Natural killer cell (primary cell): ENCODE measurements around the gene VWC2L. TPM values are rescaled to one million over a fixed set of nuclear protein-coding genes. Genes with fewer than 3 reads are reported as not detected.

Source experiments
- ATAC-seq, 3 donors: fragments of 150-1000 bp in 2 of 3; fragments of 200-7000 bp in 1 of 3; cut with Tn5 transposase; 1 replicate in 1 of 3; 2 replicates in 2 of 3; pipeline ENCODE4 v1.10.0; 2021; ENCODE audit warnings: mild to moderate bottlenecking in 2 of 3, moderate library complexity in 2 of 3
- DNase-seq, 2 donors: peaks; one replicate each; pipeline versions ENCODE4 v3.0.0 to v3.0.0-alpha.2; 2013 to 2021; ENCODE audit warnings: mixed read lengths in 1 of 2
- H3K27ac ChIP-seq: one replicate; pipeline ENCODE4 v1.5.1; 2013; ENCODE audit warnings: mild to moderate bottlenecking, low read length
- H3K27me3 ChIP-seq: one replicate; pipeline ENCODE4 v1.6.1; 2013; ENCODE audit warnings: low read length; ENCODE audit not compliant: control insufficient read depth, insufficient read depth
- H3K36me3 ChIP-seq: one replicate; pipeline ENCODE4 v1.6.1; 2013; ENCODE audit warnings: low read length; ENCODE audit not compliant: control insufficient read depth, insufficient read depth
- H3K4me1 ChIP-seq: one replicate; pipeline ENCODE4 v1.6.1; 2013; ENCODE audit warnings: low read length; ENCODE audit not compliant: control insufficient read depth, insufficient read depth
- H3K4me3 ChIP-seq: one replicate; pipeline ENCODE4 v1.5.1; 2013; ENCODE audit warnings: low read length
- H3K9me3 ChIP-seq: one replicate; pipeline ENCODE4 v1.6.1; 2013; ENCODE audit warnings: low read length; ENCODE audit not compliant: control insufficient read depth, insufficient read depth
- H3K27ac Mint-ChIP-seq, 2 donors: one replicate each; pipeline ENCODE4 v1.8.0; 2022; ENCODE audit warnings: mild to moderate bottlenecking in 2 of 2, mixed read lengths in 2 of 2, moderate library complexity in 1 of 2
- H3K27me3 Mint-ChIP-seq, 2 donors: one replicate each; pipeline ENCODE4 v1.8.0; 2022; ENCODE audit warnings: low read depth in 2 of 2, mixed read lengths in 2 of 2
- H3K36me3 Mint-ChIP-seq: one replicate; pipeline ENCODE4 v1.8.0; 2022; ENCODE audit warnings: mixed read lengths
- H3K4me1 Mint-ChIP-seq, 2 donors: one replicate each; pipeline ENCODE4 v1.8.0; 2022; ENCODE audit warnings: mixed read lengths in 2 of 2
- H3K4me3 Mint-ChIP-seq: one replicate; pipeline ENCODE4 v1.8.0; 2022; ENCODE audit warnings: mild to moderate bottlenecking, moderate library complexity, mixed read lengths
- H3K9me3 Mint-ChIP-seq, 2 donors: one replicate each; pipeline ENCODE4 v1.8.0; 2022; ENCODE audit warnings: mixed read lengths in 2 of 2
- WGBS: methylation state at CpG from one replicate; pipeline ENCODE4 v1.1.7; 2013; ENCODE audit warnings: missing lambda C conversion rate; ENCODE audit not compliant: insufficient coverage; 5-methylcytosine and 5-hydroxymethylcytosine counted together
- intact Hi-C: fragments of 100-400 bp; cut with micrococcal nuclease; formaldehyde crosslinking; loops from one replicate; pipeline ENCODE4 v1.14.2; 2022
- total RNA-seq, 4 donors: library from RNA; stranded (reverse); fragments of 120-200 nt in 1 of 4; gene quantifications; one replicate each; pipeline versions ENCODE4 v1.2.3 to v1.2.4, GENCODE V29; 2013 to 2022
- TF ChIP-seq, protein P1 (sequence below): fragments of 200-600 bp; IDR thresholded peaks from one replicate; pipeline ENCODE4 v1.8.0; 2022; ENCODE audit warnings: antibody characterized with exemption

VWC2L gene
- total RNA-seq, 3 donors from 2014 or later (not counting 1 experiment from before 2014, with no cell fraction given) = not detected

- Mint-ChIP-seq H3K9me3 (peaks cover 0 to 4% of the 10 kb centered on the region in 2 donors), H3K27ac (no peak overlapping the region), H3K4me3 (no peak overlapping the region), H3K4me1 (no peaks in the 10 kb centered on the region), H3K27me3 (no peaks in the 10 kb centered on the region), H3K36me3 (no peaks in the 10 kb centered on the region)
- no peaks in the 10 kb centered on the region for H3K36me3 ChIP-seq
- TF ChIP-seq, protein P1, sequence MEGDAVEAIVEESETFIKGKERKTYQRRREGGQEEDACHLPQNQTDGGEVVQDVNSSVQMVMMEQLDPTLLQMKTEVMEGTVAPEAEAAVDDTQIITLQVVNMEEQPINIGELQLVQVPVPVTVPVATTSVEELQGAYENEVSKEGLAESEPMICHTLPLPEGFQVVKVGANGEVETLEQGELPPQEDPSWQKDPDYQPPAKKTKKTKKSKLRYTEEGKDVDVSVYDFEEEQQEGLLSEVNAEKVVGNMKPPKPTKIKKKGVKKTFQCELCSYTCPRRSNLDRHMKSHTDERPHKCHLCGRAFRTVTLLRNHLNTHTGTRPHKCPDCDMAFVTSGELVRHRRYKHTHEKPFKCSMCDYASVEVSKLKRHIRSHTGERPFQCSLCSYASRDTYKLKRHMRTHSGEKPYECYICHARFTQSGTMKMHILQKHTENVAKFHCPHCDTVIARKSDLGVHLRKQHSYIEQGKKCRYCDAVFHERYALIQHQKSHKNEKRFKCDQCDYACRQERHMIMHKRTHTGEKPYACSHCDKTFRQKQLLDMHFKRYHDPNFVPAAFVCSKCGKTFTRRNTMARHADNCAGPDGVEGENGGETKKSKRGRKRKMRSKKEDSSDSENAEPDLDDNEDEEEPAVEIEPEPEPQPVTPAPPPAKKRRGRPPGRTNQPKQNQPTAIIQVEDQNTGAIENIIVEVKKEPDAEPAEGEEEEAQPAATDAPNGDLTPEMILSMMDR = no peak
- H3K4me1 ChIP-seq = no peaks in the 10 kb centered on the region
- DNase-seq (no peak), ATAC-seq (no peak)
- no peak overlapping the region for H3K27ac ChIP-seq
- no peaks in the 10 kb centered on the region for H3K9me3 ChIP-seq
- H3K27me3 ChIP-seq = no peaks in the 10 kb centered on the region
- 88% methylated on average over 5 of the region's 6 CpGs for WGBS
- no peak overlapping the region for H3K4me3 ChIP-seq
- intact Hi-C loops = no loop called here
Measured at GRCh38 chr2:214529514-214529913, 118.7 kb downstream of the VWC2L start.

- DNase-seq (no peak), ATAC-seq (no peak)
- H3K27ac ChIP-seq = no peak overlapping the region
- TF ChIP-seq, protein P1 = no peak
- intact Hi-C loops = no loop called here
- H3K36me3 ChIP-seq = no peaks in the 10 kb centered on the region
- WGBS = 85% methylated on average over 3 of the region's 3 CpGs
- H3K4me3 ChIP-seq = no peak overlapping the region
- H3K9me3 ChIP-seq = no peaks in the 10 kb centered on the region
- no peaks in the 10 kb centered on the region for H3K27me3 ChIP-seq
- no peaks in the 10 kb centered on the region for H3K36me3 Mint-ChIP-seq
- no peaks in the 10 kb centered on the region for H3K9me3 Mint-ChIP-seq
- H3K4me1 Mint-ChIP-seq = no peaks in the 10 kb centered on the region
- H3K4me3 Mint-ChIP-seq = no peak overlapping the region
- H3K27me3 Mint-ChIP-seq = no peaks in the 10 kb centered on the region
- H3K4me1 ChIP-seq = no peaks in the 10 kb centered on the region
- H3K27ac Mint-ChIP-seq = no peak overlapping the region
Measured at GRCh38 chr2:214533541-214533940, 122.7 kb downstream of the VWC2L start.

GRCh38 chr2:214536625-214537024, 125.8 kb downstream of the VWC2L start:
- no peak for ATAC-seq
- Histone ChIP-seq H3K9me3 (no peaks in the 10 kb centered on the region), H3K27me3 (no peaks in the 10 kb centered on the region), H3K4me1 (no peaks in the 10 kb centered on the region), H3K36me3 (no peaks in the 10 kb centered on the region), H3K27ac (no peak overlapping the region), H3K4me3 (no peak overlapping the region)
- Mint-ChIP-seq H3K36me3 (no peaks in the 10 kb centered on the region), H3K9me3 (no peaks in the 10 kb centered on the region), H3K27me3 (no peaks in the 10 kb centered on the region), H3K4me3 (no peak overlapping the region), H3K27ac (no peak overlapping the region), H3K4me1 (no peaks in the 10 kb centered on the region)
- intact Hi-C loops = no loop called here
- TF ChIP-seq, protein P1 = no peak
- 66% methylated on average over 3 of the region's 3 CpGs for WGBS
- DNase-seq = no peak

GRCh38 chr2:214537929-214538328, 127.1 kb downstream of the VWC2L start:
- H3K4me3 ChIP-seq = no peak overlapping the region
- no peaks in the 10 kb centered on the region for H3K36me3 ChIP-seq
- H3K27me3 ChIP-seq = no peaks in the 10 kb centered on the region
- H3K27me3 Mint-ChIP-seq = no peaks in the 10 kb centered on the region
- DNase-seq (no peak), ATAC-seq (no peak)
- H3K4me3 Mint-ChIP-seq = no peak overlapping the region
- H3K9me3 ChIP-seq = no peaks in the 10 kb centered on the region
- TF ChIP-seq, protein P1 = no peak
- no peak overlapping the region for H3K27ac ChIP-seq
- H3K4me1 Mint-ChIP-seq = no peaks in the 10 kb centered on the region
- H3K9me3 Mint-ChIP-seq = no peaks in the 10 kb centered on the region
- H3K27ac Mint-ChIP-seq = no peak overlapping the region
- no peaks in the 10 kb centered on the region for H3K4me1 ChIP-seq
- 50% methylated on average over 2 of the region's 3 CpGs for WGBS
- H3K36me3 Mint-ChIP-seq = no peaks in the 10 kb centered on the region
- intact Hi-C loops = no loop called here
